ENCODE results near the gene ACTG2.

DNA sequence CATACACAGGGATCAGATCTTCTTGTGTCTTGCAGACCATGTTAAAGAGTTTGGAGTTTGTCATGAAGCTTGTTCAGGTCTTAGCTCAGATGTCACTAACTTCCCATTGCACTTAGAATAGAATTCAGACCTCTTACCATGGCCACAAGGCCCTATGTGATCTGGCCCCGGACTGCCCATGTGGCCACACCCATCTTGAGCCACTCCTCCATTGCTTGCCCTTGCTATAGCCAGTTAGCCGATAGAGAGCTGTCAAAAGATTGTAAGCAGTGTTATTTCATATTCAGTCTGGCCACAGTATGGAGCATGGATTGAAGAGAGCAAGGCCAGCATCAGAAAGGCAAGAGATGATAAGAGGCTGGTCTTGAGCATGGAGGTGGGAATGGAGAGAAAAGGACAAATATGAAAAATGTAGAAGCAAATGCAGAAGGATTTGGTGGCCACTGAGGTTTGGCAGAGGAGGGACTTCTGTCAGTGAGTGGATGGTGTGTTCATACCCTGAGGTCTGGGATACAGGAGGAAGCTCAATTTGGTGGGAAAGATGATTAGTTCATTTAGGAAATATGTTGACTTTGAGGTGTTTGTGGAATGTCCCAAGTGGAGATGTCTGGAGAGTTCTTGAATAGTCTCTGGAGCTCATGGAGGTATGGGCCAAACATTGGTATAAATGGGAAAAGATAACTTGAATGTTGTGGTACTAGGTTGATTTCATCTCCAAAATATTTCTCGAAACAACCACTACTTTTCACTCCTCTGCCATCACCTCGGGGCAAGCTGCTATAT is 44.5 kb downstream of the ACTG2 start:
- no peak for TF ChIP-seq EZH2phosphoT487 (IDR thresholded peaks at IDR 0.05; ENCODE audit: insufficient read depth, low read depth)
- TF ChIP-seq EZH2 (IDR thresholded peaks at IDR 0.05; ENCODE audit: insufficient read depth, poor library complexity, severe bottlenecking) = no peak
